HT1080 (cell line): ENCODE measurements around the gene FAM187B. TPM values are rescaled to one million over a fixed set of nuclear protein-coding genes. Genes with fewer than 3 reads are reported as not detected.

ENCODE experiments used
- DNase-seq: peaks from one replicate; pipeline ENCODE4 v3.0.0-alpha.2; 2015; ENCODE audit warnings: low read depth
- total RNA-seq: library from RNA; depleted of rRNA; stranded (reverse); fragments of >200 nt; shearing (Covaris generic); gene quantifications from 2 replicates; pipeline ENCODE4 v1.2.3, GENCODE V29; 2014; rRNA removed

The FAM187B gene
- total RNA-seq, 1 experiment from 2014 or later, result not detected

DNA sequence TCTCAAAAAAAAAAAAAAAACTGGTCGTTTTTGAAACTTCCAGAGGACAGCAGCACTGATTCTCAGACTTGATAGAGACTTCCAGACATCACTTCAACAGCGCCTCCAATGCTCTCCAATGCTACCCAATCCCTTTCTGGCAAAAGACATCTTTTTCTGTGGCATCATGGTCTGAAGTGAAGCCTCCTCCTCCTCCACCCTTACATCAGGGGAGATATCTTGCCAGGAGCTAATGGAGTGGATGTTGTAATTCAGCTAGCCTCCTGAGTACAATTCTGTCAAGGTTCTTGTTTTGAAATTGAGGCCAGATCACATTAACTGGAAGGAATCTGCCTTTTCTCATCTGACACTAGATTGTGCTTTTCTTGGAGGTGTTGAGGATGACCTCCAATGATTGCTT, 49.8 kb downstream of the FAM187B start:
- no peak for DNase-seq

DNA sequence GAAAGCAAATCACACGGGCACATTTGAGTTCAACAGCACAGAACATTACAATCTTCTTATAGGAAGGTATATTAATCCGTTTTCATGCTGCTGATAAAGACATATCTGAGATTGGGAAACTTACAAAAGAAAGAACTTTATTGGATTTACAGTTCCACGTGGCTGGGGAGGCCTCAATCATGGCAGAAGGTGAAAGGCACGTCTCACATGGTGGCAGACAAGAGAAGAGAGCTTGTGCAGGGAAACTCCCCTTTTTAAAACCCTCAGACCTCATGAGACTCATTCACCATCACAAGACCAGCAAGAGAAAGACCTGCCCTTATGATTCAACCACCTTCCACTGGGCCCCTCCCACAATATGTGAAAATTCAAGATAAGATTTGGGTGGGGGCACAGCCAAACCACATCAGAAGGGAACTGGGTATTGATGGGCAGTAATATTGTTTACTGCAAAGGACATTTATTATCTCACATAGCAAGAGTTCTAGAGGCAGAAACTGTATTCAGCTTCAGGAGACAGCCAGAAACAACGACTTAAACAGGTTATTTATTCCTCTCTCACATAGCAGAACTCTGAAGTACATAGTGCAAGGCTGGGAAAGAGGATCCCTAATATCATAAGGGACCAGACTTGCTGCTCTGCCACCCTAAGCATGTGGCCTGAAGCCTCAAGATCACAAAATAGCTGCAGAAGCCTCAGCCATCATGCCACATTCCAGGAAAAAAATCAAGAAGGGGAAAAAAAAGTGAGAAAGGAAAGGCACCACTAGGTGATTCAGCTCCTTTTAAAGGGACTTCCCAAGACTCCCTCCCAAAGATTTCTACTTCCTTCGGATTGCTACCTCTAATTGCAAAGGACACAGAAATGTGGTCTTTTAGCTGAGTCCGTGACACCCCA, 50.9 kb downstream of the FAM187B start:
- DNase-seq, result no peak

DNA sequence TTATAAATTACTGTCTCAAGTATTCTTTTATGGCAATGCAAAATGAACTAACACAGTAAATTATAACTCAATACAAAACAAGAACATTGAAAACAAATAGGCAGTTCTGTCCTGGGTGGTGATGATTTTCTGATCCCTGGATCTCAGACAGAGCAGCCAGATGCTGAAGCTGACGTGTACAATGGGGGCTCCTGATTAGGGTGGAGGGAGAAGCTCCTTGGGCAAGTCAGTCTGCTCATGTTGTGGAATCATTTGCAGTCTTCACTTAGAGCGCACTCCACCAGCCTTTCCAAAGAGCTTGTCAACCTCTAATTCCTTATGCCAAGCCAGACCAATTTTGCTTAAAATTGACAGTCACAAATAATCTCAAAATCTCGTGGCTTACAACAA, 52.4 kb downstream of the FAM187B start:
- DNase-seq, result no peak

Other genes with a start within 250 kb of the FAM187B start
- gene GRAMD1A, start 228.4 kb downstream of the FAM187B start, total RNA-seq, result 35.1 and 63.9 TPM in 2 replicates
- 9.3 and 13.5 TPM in 2 replicates for gene SCN1B, start 198.3 kb downstream of the FAM187B start, total RNA-seq
- gene HPN, start 187.0 kb downstream of the FAM187B start, total RNA-seq, result not detected in 2 replicates
- not detected in 2 replicates for gene FXYD3, start 112.9 kb downstream of the FAM187B start, total RNA-seq
- not detected in 2 replicates for gene LGI4, start 93.7 kb downstream of the FAM187B start, total RNA-seq
- not detected in 2 replicates for gene FXYD1, start 89.9 kb downstream of the FAM187B start, total RNA-seq
- 0.66 and 1.7 TPM in 2 replicates for gene FXYD7, start 85.5 kb downstream of the FAM187B start, total RNA-seq
- 255 and 385 TPM in 2 replicates for gene FXYD5, start 74.0 kb downstream of the FAM187B start, total RNA-seq
- gene LSR, start 20.3 kb upstream of the FAM187B start, total RNA-seq, result 0.23 and 1.3 TPM in 2 replicates
- 106 and 129 TPM in 2 replicates for gene USF2, start 40.2 kb upstream of the FAM187B start, total RNA-seq
- not detected in 2 replicates for gene HAMP, start 53.8 kb upstream of the FAM187B start, total RNA-seq
- not detected in 2 replicates for gene MAG, start 63.4 kb upstream of the FAM187B start, total RNA-seq
- 23.2 and 27.6 TPM in 2 replicates for gene CD22, start 100.4 kb upstream of the FAM187B start, total RNA-seq
- 0.06 TPM in 1 of 2 replicates, not detected in the other for gene FFAR1, start 119.2 kb upstream of the FAM187B start, total RNA-seq
- 0.11 TPM in 1 of 2 replicates, not detected in the other for gene FFAR3, start 129.7 kb upstream of the FAM187B start, total RNA-seq
- not detected in 2 replicates for gene GPR42, start 142.3 kb upstream of the FAM187B start, total RNA-seq
- not detected in 2 replicates for gene FFAR2, start 219.5 kb upstream of the FAM187B start, total RNA-seq